Retinal pigment epithelial cell (primary cell): ENCODE results near the gene CHRNB4.
"Not testable (repeated sequence)": the region's sequence is repeated elsewhere in the genome, so short reads cannot be mapped to it uniquely, and the experiment has no call there.

Source experiments
- DNase-seq: peaks from one replicate; pipeline ENCODE4 v3.0.0-alpha.2; 2010; ENCODE audit warnings: low read depth
- H3K4me3 ChIP-seq: 2 replicates; pipeline ENCODE4 v1.5.1; 2011; ENCODE audit warnings: mild to moderate bottlenecking, low read length, control low read depth, moderate library complexity
- TF ChIP-seq, protein P1 (sequence below): conservative IDR thresholded peaks from 2 replicates; pipeline ENCODE4 v1.5.1; 2011; ENCODE audit warnings: low read depth, low read length, control low read depth, inconsistent platforms

Gene CHRNB4, protein sequence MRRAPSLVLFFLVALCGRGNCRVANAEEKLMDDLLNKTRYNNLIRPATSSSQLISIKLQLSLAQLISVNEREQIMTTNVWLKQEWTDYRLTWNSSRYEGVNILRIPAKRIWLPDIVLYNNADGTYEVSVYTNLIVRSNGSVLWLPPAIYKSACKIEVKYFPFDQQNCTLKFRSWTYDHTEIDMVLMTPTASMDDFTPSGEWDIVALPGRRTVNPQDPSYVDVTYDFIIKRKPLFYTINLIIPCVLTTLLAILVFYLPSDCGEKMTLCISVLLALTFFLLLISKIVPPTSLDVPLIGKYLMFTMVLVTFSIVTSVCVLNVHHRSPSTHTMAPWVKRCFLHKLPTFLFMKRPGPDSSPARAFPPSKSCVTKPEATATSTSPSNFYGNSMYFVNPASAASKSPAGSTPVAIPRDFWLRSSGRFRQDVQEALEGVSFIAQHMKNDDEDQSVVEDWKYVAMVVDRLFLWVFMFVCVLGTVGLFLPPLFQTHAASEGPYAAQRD

DNA sequence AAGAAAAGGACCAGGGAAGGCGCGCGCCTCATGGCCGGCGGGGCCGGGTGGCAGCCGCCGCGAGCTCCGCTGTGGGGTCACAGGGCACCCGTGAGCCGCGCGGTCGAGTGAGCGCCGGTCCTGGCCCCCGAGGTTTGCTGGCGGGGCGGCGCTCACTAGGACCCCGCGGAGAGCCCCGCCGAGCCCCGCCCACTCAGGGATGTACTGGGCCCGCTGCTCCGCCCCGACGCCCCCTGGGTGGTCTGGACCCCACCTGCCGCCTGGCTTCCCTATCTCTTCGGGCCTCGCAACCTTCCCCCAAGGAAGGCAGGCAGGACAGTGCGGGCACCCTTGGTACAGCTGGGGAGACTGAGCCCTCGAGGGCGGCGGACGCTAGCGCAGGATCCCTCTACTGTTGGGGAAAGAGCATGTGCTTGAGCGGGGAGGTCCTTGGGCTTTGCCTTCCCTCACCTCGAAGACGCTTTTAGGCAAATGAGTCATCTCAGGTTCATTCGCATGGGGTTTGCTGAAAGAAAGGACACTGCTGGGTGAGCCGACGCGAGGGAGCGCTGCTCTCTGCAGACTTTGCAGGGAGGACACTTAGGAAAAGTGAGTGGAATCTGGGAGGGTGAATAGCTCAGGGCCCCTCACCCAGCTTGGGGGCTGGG lies at the start of gene CHRNB4:
CHRNB4 (minus strand) TSS at position 109 of the 647 bp plus-strand sequence; CDS start at position 32, 77 bp downstream.
- peak within 1 kb of the TSS; percentile 49 for H3K4me3 ChIP-seq

DNA sequence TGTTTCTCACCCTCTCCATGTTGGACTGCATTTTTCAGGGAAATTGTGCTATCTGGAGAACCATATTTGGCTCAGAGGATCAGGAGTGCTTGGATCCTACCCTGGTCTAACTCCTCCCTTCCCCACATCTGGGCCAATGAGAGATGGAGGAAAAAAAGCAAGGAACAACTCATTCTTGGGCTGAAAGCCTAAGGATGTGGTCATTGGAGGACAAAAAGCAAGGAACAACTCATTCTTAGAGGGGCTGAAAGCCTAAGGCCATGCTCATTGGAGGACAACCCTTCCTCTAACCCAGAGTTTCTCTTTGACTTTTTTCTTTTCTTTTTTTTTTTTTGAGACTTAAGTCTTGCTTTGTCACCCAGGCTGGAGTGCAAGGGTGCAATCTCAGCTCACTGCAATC lies 48.6 kb upstream of the CHRNB4 start:
- TF ChIP-seq, protein P1, sequence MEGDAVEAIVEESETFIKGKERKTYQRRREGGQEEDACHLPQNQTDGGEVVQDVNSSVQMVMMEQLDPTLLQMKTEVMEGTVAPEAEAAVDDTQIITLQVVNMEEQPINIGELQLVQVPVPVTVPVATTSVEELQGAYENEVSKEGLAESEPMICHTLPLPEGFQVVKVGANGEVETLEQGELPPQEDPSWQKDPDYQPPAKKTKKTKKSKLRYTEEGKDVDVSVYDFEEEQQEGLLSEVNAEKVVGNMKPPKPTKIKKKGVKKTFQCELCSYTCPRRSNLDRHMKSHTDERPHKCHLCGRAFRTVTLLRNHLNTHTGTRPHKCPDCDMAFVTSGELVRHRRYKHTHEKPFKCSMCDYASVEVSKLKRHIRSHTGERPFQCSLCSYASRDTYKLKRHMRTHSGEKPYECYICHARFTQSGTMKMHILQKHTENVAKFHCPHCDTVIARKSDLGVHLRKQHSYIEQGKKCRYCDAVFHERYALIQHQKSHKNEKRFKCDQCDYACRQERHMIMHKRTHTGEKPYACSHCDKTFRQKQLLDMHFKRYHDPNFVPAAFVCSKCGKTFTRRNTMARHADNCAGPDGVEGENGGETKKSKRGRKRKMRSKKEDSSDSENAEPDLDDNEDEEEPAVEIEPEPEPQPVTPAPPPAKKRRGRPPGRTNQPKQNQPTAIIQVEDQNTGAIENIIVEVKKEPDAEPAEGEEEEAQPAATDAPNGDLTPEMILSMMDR: no peak
- no peak overlapping the region for H3K4me3 ChIP-seq
- DNase-seq: no peak

More for the DNA sequence above, at the start of gene CHRNB4:
- DNase-seq: no peak
- TF ChIP-seq, protein P1: peak; percentile 14

DNA sequence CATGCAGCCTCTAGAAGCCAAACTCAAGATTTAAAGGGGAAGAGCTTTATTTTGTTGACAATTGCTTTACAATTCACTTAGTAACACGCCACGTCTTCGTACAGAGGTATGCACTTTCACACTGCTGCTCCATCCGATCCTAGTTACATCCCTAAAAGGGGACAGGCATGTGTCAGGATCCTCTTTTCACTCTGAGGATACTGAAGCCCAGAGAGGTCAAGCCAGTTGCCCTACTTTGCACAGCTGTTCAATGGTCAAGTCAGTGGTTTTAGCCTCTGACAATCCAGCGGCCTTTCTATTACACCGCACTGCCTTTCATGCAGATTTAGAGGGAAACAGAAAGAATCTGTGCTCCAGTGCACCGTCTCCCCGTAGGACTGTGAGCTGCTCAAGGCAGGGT lies 44.9 kb upstream of the CHRNB4 start:
- TF ChIP-seq, protein P1: no peak
- DNase-seq: no peak
- no peak overlapping the region for H3K4me3 ChIP-seq

DNA sequence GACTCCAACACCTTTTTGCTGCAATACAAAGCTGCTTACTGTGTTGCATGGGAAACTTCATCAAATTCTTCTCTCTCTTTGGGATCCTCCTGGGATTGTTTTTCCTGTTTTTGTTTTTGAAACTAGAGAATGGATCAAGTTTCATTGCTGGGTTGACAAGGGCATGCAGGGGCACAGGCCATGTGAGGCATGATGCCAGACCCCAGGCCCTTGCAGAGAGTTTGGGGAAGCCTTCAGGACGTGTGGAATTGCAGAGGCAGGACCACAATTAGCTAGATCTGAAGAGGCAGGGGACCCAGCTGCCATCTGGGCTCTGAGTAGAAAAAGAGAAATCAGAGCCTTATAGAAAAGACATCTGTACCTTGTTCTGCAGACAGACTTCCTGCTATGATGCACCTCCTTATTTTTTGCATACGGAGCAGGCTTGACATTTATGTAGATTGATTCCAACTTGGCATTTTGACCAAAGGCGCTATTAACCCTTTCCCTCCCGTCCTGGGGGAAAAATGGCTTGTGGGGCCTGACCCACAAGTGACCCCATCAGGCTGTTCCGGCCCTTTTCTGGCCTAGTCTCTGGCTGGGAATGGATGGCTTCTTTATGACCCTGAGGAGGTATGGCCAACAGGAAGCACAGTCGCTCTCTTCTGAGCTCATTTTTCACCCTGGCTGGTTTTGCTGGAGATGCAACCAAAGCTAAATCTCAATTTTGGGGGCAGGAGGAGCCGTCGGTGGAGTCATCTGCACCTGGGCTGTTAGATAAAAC lies 44.3 kb upstream of the CHRNB4 start:
- no peak overlapping the region for H3K4me3 ChIP-seq
- DNase-seq: no peak
- TF ChIP-seq, protein P1: no peak

DNA sequence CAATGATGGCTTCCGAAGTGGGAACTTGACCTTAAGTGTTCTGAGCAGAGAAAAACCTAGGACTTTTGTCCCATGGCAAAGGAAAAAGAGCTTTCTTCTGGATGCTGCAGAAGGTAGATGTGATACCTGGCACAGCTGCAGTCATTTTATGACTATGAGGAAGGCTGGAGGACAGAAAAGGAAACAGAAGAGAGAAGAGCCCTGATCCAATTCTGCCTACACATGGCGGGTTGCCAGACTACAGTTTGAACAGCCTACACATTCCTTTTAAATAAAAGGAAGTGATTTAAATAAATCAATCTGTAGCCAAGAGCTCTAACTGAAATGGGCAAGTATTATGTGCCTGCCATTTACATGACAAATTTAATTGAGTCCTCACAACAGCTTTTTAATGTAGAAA lies 43.6 kb upstream of the CHRNB4 start:
- H3K4me3 ChIP-seq: no peak overlapping the region
- no peak for DNase-seq
- TF ChIP-seq, protein P1: no peak

DNA sequence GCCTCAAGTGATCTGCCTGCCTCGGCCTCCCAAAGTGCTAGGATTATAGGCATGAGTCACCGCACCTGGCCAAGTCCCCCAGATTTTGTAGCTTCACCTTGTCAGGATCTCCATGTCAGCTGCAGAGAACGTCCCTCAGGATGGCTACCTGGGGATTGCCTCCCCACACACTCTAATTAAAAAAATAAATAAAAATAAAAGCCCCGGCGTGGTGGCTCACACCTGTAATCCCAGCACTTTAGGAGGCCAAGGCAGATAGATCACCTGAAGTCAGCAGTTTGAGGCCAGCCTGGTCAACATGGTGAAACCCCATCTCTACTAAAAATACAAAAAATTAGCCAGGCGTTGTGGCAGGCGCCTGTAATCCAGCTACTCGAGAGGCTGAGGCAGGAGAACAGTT lies 42.6 kb upstream of the CHRNB4 start:
- not testable (repeated sequence) for H3K4me3 ChIP-seq, DNase-seq
